Sigmoid colon (tissue), 7 donors: Measurements from ENCODE around the gene CDK15. TPM values are rescaled to one million over a fixed set of nuclear protein-coding genes. Genes with fewer than 3 reads are reported as not detected.

ENCODE experiments used
- DNase-seq: peaks from one replicate; pipeline ENCODE4 v3.0.0-alpha.2; 2019
- H3K27ac ChIP-seq, 4 donors: fragments of 200-600 bp; sonication (generic); one replicate each; pipeline ENCODE4 v1.5.1; 2016 to 2019; ENCODE audit warnings: mild to moderate bottlenecking in 1 of 4
- H3K27me3 ChIP-seq, 3 donors: fragments of 200-600 bp; sonication (generic); one replicate each; pipeline ENCODE4 v1.5.1; 2019; ENCODE audit warnings: mild to moderate bottlenecking in 1 of 3
- H3K36me3 ChIP-seq, 4 donors: fragments of 200-600 bp; sonication (generic); one replicate each; pipeline ENCODE4 v1.5.1; 2016 to 2019
- H3K4me1 ChIP-seq, 4 donors: fragments of 200-600 bp; sonication (generic); one replicate each; pipeline ENCODE4 v1.5.1; 2017 to 2019
- H3K4me3 ChIP-seq, 4 donors: fragments of 200-600 bp; sonication (generic); one replicate each; pipeline ENCODE4 v1.5.1; 2017 to 2019; ENCODE audit warnings: mild to moderate bottlenecking in 2 of 4, moderate library complexity in 1 of 4
- H3K9me3 ChIP-seq, 4 donors: fragments of 200-600 bp in 3 of 4; sonication (generic) in 3 of 4; one replicate each; pipeline versions ENCODE4 v1.5.1 to v1.6.1; 2013 to 2019
- EP300 ChIP-seq, 4 donors: sonication (generic); formaldehyde crosslinking; IDR thresholded peaks; one replicate each; pipeline ENCODE4 v1.6.1; 2017; ENCODE audit warnings: antibody characterized with exemption in 4 of 4
- POLR2A ChIP-seq, 2 donors: fragments of 450-650 bp; IDR thresholded peaks; one replicate each; pipeline ENCODE4 v1.6.1; 2016; ENCODE audit warnings: antibody characterized with exemption in 2 of 2, mild to moderate bottlenecking in 2 of 2, moderate library complexity in 2 of 2
- POLR2AphosphoS5 ChIP-seq, 4 donors: sonication (generic); formaldehyde crosslinking; IDR thresholded peaks; one replicate each; pipeline ENCODE4 v1.6.1; 2017; ENCODE audit warnings: antibody characterized with exemption in 4 of 4
- WGBS, 2 donors: extraction: QIAGEN DNeasy Blood & Tissue Kit; methylation state at CpG; one replicate each; pipeline ENCODE4 v1.1.7; 2013; 5-methylcytosine and 5-hydroxymethylcytosine counted together
- intact Hi-C: fragments of 100-400 bp; cut with DNase I; formaldehyde crosslinking; loops from one replicate; pipeline ENCODE4 v1.15.1; 2023
- polyA plus RNA-seq, 3 donors: library from polyadenylated mRNA; stranded (reverse); fragments of 200-250 nt; gene quantifications; one replicate each; pipeline ENCODE4 v1.2.3, GENCODE V29; 2013
- total RNA-seq, 4 donors: library from RNA; depleted of rRNA; stranded (reverse); fragments of >200 nt; gene quantifications; one replicate each; pipeline ENCODE4 v1.1.0, GENCODE V29; 2016
- TF ChIP-seq, protein P1 (sequence below), 4 experiments: fragments of 450-650 bp in 3 of 4; fragments of 200-600 bp in 1 of 4; IDR thresholded peaks; one replicate each; pipeline ENCODE4 v1.5.1; 2016 to 2019; ENCODE audit warnings: antibody characterized with exemption in 4 of 4, mild to moderate bottlenecking in 3 of 4, moderate library complexity in 2 of 4
- donor health status: healthy with polysubstance abuse.
- donor health status: Bipolar disorder and iron deficiency.
- donor health status: healthy.

Gene CDK15
- total and polyA plus RNA-seq, 7 donors, result 0.12 to 0.81 (median 0.55) TPM; not detected in 1

DNA sequence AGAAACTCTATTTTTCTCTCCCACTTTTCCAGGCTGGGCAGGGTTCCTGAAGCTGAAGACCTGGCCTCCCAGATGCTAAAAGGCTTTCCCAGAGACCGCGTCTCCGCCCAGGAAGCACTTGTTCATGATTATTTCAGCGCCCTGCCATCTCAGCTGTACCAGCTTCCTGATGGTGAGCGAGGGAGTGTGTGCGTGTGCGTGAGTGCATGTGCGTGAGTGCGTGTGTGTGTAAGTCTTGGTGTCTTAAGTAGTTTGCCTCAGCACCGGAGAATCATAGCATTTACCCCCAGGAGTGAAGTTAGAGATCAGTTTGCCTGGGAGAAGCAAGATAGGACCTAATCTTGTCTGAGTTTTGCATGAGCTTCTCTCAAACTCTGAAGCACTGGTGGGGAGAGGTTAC lies 73.7 kb downstream of the CDK15 start:
- intact Hi-C loops, result no loop called here
- TF ChIP-seq, protein P1, sequence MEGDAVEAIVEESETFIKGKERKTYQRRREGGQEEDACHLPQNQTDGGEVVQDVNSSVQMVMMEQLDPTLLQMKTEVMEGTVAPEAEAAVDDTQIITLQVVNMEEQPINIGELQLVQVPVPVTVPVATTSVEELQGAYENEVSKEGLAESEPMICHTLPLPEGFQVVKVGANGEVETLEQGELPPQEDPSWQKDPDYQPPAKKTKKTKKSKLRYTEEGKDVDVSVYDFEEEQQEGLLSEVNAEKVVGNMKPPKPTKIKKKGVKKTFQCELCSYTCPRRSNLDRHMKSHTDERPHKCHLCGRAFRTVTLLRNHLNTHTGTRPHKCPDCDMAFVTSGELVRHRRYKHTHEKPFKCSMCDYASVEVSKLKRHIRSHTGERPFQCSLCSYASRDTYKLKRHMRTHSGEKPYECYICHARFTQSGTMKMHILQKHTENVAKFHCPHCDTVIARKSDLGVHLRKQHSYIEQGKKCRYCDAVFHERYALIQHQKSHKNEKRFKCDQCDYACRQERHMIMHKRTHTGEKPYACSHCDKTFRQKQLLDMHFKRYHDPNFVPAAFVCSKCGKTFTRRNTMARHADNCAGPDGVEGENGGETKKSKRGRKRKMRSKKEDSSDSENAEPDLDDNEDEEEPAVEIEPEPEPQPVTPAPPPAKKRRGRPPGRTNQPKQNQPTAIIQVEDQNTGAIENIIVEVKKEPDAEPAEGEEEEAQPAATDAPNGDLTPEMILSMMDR (IDR thresholded peaks at IDR 0.05), result no peak
- no peak for TF ChIP-seq EP300 (IDR thresholded peaks at IDR 0.05)
- no peak for TF ChIP-seq POLR2AphosphoS5 (IDR thresholded peaks at IDR 0.05)
- no peak for TF ChIP-seq POLR2A (IDR thresholded peaks at IDR 0.05)
- H3K27ac ChIP-seq, result no peak overlapping the region
- no peak for DNase-seq
- H3K9me3 ChIP-seq, result no peaks in the 10 kb centered on the region
- no peak overlapping the region for H3K4me3 ChIP-seq
- peaks cover 0 to 17% (median 11%) of the 10 kb centered on the region in 4 donors for H3K4me1 ChIP-seq
- no peaks in the 10 kb centered on the region for H3K36me3 ChIP-seq
- WGBS, 2 donors, result 60 to 85% methylated on average over 10 of the region's 10 CpGs
- no peaks in the 10 kb centered on the region for H3K27me3 ChIP-seq

DNA sequence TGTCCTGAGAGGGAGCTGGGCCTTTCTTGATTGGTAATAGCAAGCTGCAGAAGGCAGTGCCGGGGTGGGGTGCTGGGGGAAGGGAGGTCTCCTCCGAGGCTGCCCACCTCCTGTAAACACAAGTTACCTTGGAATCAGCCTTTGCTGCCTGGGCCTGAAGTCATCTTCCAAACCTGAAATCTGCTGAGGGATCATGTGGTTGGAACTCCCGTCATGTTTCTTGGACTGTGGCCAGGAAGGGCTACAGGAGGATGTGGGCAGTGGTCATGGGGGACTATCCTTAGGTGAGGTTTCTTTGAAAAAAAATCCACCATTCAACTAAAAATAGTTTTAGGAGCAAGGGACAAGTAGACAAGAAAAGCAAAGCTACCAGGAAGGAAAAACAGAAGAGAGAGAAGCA lies 74.2 kb downstream of the CDK15 start:
- H3K4me3 ChIP-seq, result no peak overlapping the region
- no peaks in the 10 kb centered on the region for H3K9me3 ChIP-seq
- DNase-seq, result no peak
- no peak overlapping the region for H3K27ac ChIP-seq
- H3K36me3 ChIP-seq, result no peaks in the 10 kb centered on the region
- 33 to 57% methylated on average over 3 of the region's 3 CpGs for WGBS, 2 donors
- H3K4me1 ChIP-seq, result peaks cover 0 to 17% (median 11%) of the 10 kb centered on the region in 4 donors
- H3K27me3 ChIP-seq, result no peaks in the 10 kb centered on the region
- TF ChIP-seq POLR2AphosphoS5 (IDR thresholded peaks at IDR 0.05) (no peak), EP300 (IDR thresholded peaks at IDR 0.05) (no peak), POLR2A (IDR thresholded peaks at IDR 0.05) (no peak)
- TF ChIP-seq, protein P1 (IDR thresholded peaks at IDR 0.05), result no peak
- intact Hi-C loops, result no loop called here

DNA sequence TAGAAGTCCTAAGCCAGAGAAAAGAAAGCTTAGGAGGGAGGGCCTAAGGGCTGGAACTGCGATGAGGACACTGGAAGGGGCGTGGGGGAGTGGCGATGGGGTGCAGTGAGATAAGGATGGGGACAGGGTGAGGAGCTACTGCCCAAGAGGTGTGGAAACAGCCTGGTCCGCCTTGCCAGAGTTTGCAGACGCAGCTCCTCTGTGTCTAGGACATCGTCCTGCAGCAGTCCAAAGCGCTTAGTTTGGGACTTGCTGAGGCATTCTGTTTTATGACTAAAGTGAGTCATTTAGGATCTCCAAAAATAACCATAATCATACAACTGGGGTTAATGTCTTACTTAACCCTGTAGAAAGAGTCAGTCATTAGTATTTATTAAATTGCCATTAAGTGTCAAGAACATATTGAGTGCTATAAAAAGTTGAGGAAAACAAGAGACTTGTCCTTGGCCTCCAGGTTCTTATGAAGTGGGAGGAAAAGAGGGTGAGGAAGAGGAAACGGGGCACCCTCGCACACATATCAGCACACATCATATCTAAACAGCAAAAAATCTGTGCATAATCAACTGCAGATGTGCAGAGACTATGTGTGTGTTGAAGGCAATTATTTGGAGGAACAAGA lies 74.8 kb downstream of the CDK15 start:
- H3K9me3 ChIP-seq, result no peaks in the 10 kb centered on the region
- no peak overlapping the region for H3K4me3 ChIP-seq
- WGBS, 2 donors, result 68 to 82% methylated on average over 9 of the region's 9 CpGs
- no peaks in the 10 kb centered on the region for H3K36me3 ChIP-seq
- TF ChIP-seq POLR2A (IDR thresholded peaks at IDR 0.05) (no peak), EP300 (IDR thresholded peaks at IDR 0.05) (no peak), POLR2AphosphoS5 (IDR thresholded peaks at IDR 0.05) (no peak)
- TF ChIP-seq, protein P1 (IDR thresholded peaks at IDR 0.05), result no peak
- no peak for DNase-seq
- no peak overlapping the region for H3K27ac ChIP-seq
- intact Hi-C loops, result no loop called here
- peaks cover 0 to 17% (median 11%) of the 10 kb centered on the region in 4 donors for H3K4me1 ChIP-seq
- H3K27me3 ChIP-seq, result no peaks in the 10 kb centered on the region

DNA sequence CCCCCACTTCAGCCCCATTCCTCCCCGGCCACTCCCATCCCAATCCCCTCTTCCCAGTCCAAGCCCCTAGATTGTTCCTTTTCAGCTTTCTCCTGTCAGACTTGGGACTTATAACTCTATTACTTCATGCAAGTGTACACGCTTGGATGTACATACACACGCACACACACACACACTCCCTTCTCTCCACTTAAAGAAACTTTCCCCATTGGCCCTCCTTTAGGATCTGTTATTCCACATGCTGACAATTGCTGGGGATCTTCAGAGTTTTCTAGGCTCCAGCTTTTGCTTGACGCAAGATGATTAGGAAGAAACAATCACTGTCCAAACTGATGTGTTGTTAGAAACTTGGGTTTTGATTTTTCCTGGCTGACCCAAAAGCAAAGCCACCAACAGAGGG lies 75.4 kb downstream of the CDK15 start:
- DNase-seq, result no peak
- Histone ChIP-seq H3K27me3 (no peaks in the 10 kb centered on the region), H3K4me3 (no peak overlapping the region), H3K27ac (no peak overlapping the region), H3K9me3 (no peaks in the 10 kb centered on the region), H3K36me3 (no peaks in the 10 kb centered on the region), H3K4me1 (peaks cover 0 to 17% (median 11%) of the 10 kb centered on the region in 4 donors)
- intact Hi-C loops, result no loop called here
- TF ChIP-seq, protein P1 (IDR thresholded peaks at IDR 0.05), result no peak
- TF ChIP-seq EP300 (IDR thresholded peaks at IDR 0.05) (no peak), POLR2A (IDR thresholded peaks at IDR 0.05) (no peak), POLR2AphosphoS5 (IDR thresholded peaks at IDR 0.05) (no peak)
- WGBS, 2 donors, result 91 to 93% methylated on average over 4 of the region's 4 CpGs
